ENCODE measurements around the gene OTUB1. TPM values are rescaled to one million over a fixed set of nuclear protein-coding genes. Genes with fewer than 3 reads are reported as not detected.
"Not testable (repeated sequence)": the region's sequence is repeated elsewhere in the genome, so short reads cannot be mapped to it uniquely, and the experiment has no call there.

Gene OTUB1
- total RNA-seq, 1 experiment from 2014 or later: 140 TPM

DNA sequence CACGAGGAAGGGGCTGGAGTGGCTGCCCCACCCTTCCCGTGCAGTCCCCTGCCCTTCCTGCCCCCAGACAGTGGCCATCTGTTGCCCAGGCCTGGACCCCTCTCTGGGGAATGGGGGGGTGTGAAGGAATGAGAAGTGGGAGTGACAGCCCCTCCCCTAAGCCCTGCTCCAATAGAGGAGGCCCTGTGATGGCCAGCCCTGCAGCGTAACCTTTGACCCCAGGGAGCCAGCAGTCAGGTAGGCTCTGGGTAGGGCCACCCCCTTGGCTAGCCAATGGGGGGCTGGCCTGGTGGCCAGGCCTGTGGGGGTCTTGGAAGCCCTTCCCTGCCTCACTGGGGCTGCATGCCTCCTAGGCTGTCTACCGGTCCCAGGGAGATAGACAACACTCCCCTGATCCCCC, 56.1 kb downstream of the OTUB1 start:
- DNase-seq (ENCODE audit: low spot score): no peak

DNA sequence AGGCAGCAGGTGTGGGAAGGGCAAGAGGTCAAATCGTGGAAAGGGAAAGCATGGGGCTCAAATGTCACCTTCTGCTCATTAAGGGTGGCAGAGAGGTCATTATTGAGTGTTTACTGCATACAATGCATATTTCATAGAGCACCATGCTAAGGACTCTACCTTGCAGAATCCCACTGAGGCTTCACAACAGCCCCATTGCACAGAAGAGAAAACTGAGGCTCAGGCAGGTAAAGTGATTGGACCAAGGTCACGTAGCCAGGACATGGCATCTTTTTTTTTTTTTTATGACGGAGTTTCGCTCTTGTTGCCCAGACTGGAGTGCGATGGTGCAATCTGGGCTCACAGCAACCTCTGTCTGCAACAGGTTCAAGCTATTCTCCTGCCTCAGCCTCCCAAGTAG, 57.3 kb downstream of the OTUB1 start:
- no peak for DNase-seq (ENCODE audit: low spot score)

DNA sequence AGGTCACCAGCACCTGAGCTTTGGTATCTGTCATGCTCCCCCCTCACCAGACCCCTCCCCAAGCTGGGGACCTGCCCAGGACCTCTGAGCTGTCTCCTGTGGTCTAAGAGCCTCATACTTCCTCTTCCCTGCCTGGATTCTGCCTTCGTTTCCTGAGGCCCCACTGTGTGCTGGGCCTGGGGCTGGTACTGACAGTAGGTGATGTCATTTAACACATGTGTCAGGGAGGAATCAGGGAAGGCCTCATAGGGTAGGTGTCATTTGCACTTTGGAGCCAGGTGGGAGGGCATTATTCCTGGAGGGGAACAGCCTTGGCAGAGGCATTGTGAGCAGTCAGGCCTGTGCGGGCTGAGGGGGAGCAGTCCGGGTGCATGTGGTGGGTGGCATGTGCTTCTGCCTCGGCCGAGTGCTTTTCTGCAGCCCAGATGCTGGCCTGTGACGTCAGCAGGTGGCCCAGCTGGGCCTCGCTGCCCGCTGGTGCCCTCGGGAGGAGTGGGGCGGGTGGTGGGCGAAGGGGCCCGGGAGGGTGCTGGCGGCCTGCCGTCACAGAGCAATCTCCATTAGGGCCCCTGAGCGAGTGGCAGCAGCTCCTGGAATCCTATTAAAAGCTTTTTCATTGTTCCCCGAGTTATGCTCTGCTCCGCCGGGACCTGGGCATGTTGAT, 58.6 kb downstream of the OTUB1 start:
- no peak for DNase-seq (ENCODE audit: low spot score)

DNA sequence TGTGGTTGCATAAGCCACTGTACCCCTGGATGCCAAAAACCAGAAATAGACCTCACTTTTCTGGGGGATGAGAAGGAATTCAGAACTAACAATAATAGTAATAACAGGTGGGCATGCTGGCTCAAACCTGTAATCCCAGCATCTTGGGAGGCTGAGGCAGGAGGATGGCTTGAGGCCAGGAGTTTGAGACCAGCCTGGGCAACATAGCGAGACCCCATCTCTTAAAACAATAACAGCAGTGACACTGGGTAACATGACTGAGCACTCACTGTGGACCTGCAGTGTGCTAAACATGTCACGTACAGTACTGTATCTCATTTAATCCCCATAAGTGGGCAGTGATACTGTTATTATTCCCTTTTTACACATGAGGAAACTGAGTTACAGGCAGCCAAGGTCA, 59.5 kb downstream of the OTUB1 start:
- DNase-seq (ENCODE audit: low spot score): no peak

DNA sequence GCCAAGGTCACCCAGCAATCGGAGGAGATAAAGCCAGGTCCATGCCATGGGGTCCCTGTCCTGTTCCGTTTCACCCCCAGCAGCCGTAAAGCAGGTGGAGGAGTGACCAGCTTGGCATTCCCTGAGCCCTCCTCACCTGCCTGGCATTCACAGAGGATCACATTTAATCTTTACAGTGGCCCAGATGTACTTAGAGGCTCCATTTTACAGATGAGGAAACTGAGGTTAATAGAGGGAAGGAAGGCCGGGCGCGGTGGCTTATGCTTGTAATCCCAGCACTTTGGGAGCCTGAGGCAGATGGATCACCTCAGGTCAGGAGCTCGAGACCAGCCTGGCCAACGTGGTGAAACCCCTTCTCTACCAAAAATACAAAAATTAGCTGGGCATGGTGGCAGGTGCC, 61.1 kb downstream of the OTUB1 start:
- DNase-seq (ENCODE audit: low spot score): not testable (repeated sequence)

Small RNA genes lying within 50 kb of the gene (small RNA-seq; reads per million reads assigned to genes)
- not detected for gene RNU6-45P

Other genes starting within 250 kb of the OTUB1 start
- 22.1 and 35.2 TPM in 2 replicates for gene ZFTA, start 217.7 kb upstream of the OTUB1 start, total RNA-seq (2014; rRNA removed; shearing (Covaris generic))
- gene SPINDOC, start 173.0 kb upstream of the OTUB1 start, total RNA-seq (2014; rRNA removed; shearing (Covaris generic)): 37.6 and 44.9 TPM in 2 replicates
- 75.6 and 96.1 TPM in 2 replicates for gene MARK2, start 147.3 kb upstream of the OTUB1 start, total RNA-seq (2014; rRNA removed; shearing (Covaris generic))
- gene RCOR2, start 69.3 kb upstream of the OTUB1 start, total RNA-seq (2014; rRNA removed; shearing (Covaris generic)): 0.37 and 2.0 TPM in 2 replicates
- gene NAA40, start 47.4 kb upstream of the OTUB1 start, total RNA-seq (2014; rRNA removed; shearing (Covaris generic)): 14.9 and 20.0 TPM in 2 replicates
- 1,404 and 1,625 TPM in 2 replicates for gene COX8A, start 11.8 kb upstream of the OTUB1 start, total RNA-seq (2014; rRNA removed; shearing (Covaris generic))
- 0.15 TPM in 1 of 2 replicates, not detected in the other for gene FLRT1, start 49.5 kb downstream of the OTUB1 start, total RNA-seq (2014; rRNA removed; shearing (Covaris generic))
- gene MACROD1, start 179.7 kb downstream of the OTUB1 start, total RNA-seq (2014; rRNA removed; shearing (Covaris generic)): 184 and 226 TPM in 2 replicates
- 342 and 388 TPM in 2 replicates for gene STIP1, start 199.7 kb downstream of the OTUB1 start, total RNA-seq (2014; rRNA removed; shearing (Covaris generic))
- 5.3 and 5.9 TPM in 2 replicates for gene FERMT3, start 220.3 kb downstream of the OTUB1 start, total RNA-seq (2014; rRNA removed; shearing (Covaris generic))
- 112 and 126 TPM in 2 replicates for gene TRPT1, start 239.7 kb downstream of the OTUB1 start, total RNA-seq (2014; rRNA removed; shearing (Covaris generic))
- gene NUDT22, start 239.8 kb downstream of the OTUB1 start, total RNA-seq (2014; rRNA removed; shearing (Covaris generic)): 224 and 226 TPM in 2 replicates
- gene DNAJC4, start 244.1 kb downstream of the OTUB1 start, total RNA-seq (2014; rRNA removed; shearing (Covaris generic)): 19.5 and 23.5 TPM in 2 replicates
- 49.2 and 53.7 TPM in 2 replicates for gene VEGFB, start 248.1 kb downstream of the OTUB1 start, total RNA-seq (2014; rRNA removed; shearing (Covaris generic))

Data from HT-29 (cell line).